Suppressor macrophage (primary cell): Measurements from ENCODE around the gene MT4.

Experiments
- DNase-seq, 4 experiments: peaks; one replicate each; pipeline ENCODE4 v3.0.0-alpha.2; 2020 to 2022

MT4 gene

GRCh38 chr16:56605475-56605874 is 40.6 kb downstream of the MT4 start:
- DNase-seq = no peak

DNA sequence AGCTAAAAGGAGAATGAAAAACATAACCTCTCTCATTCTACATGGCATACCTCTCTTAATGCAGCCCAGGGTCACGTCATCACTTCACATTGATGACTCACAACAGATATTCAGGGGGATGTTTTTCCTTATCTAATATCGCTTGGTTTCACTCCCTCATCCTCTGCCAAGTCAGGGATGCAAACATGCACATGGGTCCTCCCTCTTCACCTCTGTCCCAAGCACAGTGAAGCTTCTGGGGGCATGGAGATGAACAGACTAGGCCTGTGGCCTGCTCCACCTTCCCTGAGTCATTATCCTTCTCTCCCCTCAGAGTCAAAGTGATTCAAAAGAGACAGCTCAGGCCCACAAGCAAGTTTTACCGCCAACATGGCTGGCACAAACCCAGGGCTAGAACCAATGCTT is 41.2 kb downstream of the MT4 start:
- no peak for DNase-seq

DNA sequence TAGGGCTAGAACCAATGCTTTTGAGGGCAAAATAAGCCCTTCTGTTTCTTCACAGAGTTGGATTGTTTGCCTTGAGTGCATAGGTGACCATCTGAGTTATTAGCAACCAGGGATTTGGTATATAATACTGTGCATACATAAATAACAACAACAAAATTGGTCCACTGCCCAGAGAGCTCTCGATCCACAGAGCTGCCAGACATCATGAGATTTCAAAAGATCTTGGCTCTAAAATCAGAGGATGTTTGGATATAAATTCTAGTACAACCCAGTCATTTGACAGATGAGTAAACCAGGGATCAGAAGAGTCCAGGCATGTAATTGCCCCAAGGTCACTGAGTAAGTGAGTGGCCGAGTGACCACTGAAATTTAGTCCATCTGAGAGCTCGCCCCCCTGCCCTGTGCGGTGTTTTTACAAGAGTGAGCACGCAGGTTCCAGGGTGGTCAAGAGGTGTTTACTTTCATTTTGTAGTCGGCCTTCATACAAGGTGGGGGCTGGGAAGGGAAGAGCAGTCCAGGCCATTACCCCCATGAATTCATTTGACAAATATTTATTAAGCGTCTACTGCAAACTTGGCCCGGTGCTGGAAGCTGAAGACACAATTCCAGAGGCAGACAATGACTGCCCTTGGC is 41.7 kb downstream of the MT4 start:
- no peak for DNase-seq

GRCh38 chr16:56607109-56607618 is 42.3 kb downstream of the MT4 start:
- peak in 3 of 4 experiments; percentile 40 to 53 (median 49) for DNase-seq

DNA sequence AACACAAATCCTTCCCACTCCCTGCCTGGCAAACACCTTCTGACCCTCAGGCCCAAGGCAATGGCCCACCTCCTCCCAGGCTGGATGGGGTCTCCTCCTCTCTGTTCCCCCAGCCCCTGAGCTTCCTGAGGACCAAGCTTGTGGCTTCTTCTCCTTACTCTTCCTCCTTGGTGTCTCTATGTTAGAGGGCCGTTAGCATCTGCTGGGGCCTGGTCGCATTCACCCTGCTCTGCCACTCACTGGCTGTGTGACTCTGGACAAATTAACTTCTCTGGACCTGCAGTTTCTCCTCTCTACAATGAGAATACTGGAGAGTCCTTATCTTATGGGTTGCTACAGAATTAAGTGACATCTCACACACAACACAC is 42.8 kb downstream of the MT4 start:
- DNase-seq = no peak

DNA sequence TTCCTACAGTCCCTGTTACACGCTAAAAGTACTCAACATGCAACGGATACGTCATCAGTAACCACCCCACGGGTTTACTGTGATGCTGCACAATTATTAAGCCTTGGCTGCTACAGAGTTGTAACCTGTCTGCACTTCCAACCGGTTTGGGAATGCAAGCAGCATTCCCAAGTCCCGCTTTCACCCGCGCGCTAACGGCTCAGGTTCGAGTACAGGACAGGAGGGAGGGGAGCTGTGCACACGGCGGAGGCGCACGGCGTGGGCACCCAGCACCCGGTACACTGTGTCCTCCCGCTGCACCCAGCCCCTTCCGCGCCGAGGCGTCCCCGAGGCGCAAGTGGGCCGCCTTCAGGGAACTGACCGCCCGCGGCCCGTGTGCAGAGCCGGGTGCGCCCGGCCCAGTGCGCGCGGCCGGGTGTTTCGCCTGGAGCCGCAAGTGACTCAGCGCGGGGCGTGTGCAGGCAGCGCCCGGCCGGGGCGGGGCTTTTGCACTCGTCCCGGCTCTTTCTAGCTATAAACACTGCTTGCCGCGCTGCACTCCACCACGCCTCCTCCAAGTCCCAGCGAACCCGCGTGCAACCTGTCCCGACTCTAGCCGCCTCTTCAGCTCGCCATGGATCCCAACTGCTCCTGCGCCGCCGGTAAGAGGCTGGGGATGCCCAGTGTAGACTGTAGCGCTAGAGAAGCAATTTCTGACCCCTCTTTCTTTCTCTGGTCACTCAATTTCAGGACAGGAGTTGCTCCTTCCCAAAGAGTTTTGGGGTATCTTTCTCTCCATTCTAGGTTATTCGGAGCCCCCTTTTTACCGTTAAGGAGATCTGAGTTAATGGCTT is 43.4 kb downstream of the MT4 start, which contains the start of gene MT2A:
Gene MT2A (plus strand): TSS at position 542 of the 833 bp plus-strand sequence. CDS start 72 bp downstream, at position 614.
- peak; percentile 98 to 99 (median 98) for DNase-seq

DNA sequence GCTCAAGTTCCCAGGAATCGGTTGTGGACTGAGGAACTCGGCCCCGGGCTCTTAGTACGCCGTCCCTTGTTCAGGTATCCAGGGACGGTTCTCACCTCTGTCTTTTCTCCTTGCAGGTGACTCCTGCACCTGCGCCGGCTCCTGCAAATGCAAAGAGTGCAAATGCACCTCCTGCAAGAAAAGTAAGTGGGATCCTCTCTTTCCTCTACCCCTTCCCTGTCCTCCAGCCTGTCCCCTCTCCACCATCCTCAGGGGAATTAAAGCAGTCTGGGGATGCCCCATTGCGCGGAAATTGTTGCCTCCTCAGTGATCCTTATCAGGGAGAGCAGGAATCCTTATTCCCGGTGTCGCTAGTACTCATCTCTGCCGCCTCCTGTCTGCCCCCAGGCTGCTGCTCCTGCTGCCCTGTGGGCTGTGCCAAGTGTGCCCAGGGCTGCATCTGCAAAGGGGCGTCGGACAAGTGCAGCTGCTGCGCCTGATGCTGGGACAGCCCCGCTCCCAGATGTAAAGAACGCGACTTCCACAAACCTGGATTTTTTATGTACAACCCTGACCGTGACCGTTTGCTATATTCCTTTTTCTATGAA is 44.1 kb downstream of the MT4 start:
- peak in 1 of 4 experiments; percentile 16 for DNase-seq

- DNase-seq = peak; percentile 93 to 99 (median 96)
Observed at GRCh38 chr16:56609463-56609921, 44.6 kb downstream of the MT4 start.

- peak; percentile 90 to 96 (median 94) for DNase-seq
Observed at GRCh38 chr16:56610017-56610608, 45.2 kb downstream of the MT4 start.

GRCh38 chr16:56610609-56611111 is 45.8 kb downstream of the MT4 start:
- DNase-seq = no peak

DNA sequence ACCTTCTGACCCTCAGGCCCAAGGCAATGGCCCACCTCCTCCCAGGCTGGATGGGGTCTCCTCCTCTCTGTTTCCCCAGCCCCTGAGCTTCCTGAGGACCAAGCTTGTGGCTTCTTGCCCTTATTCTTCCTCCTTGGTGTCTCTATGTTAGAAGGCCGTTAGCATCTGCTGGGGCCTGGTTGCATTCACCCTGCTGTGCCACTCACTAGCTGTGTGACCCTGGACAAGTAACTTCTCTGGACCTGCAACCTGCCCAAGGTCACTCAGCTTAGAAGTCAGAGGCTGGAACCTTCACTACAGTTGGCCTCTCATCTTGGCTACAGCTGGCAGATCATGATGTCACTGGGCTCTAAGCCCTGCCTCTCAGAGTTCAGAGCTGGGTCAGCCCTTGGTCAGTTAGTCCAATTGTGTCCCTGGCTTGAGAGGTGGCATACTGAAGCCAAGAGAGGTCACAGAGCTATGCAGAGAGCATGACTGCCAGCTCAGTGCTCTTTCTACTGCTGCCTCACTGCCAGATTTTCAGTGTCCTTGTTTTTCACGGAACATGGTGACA is 46.5 kb downstream of the MT4 start:
- peak in 2 of 4 experiments; percentile 37 to 59 for DNase-seq

DNA sequence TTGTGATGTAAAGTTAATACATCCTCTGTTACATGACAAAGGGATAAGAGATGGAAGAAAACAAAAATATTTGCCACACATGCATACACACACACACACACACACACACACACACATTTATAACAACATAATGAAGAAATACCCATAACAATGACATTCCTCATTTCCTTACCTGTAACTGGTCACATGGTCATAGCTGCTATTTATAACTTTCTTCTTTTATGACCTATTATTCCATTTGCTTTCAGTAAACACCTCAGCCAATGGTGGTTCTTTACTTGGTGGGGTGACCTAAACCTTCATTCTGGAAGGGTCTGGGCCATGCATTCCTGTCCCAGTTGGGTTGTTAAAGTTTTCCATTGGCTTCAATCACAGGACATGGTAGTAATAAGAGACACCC is 48.8 kb downstream of the MT4 start:
- no peak for DNase-seq

GRCh38 chr16:56614549-56614991 is 49.7 kb downstream of the MT4 start:
- no peak for DNase-seq

DNA sequence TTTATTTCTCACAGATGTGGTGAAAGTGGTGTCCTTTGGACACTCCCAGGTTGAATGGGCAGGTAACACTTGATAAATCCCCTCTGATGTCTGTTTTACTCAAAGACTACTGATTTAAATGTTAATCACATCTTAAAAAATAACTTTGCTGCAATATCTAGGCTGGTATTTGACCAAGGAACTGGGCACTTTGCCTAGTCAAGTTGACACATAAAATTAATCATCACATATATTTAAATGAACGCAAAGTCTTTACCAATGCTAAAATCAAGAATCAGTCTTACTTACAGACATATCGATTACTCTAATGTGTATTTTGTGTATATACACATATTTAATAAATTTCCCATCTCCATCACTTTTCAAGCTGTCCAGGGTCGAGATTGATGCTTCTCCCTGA is 50.5 kb downstream of the MT4 start:
- no peak for DNase-seq

DNA sequence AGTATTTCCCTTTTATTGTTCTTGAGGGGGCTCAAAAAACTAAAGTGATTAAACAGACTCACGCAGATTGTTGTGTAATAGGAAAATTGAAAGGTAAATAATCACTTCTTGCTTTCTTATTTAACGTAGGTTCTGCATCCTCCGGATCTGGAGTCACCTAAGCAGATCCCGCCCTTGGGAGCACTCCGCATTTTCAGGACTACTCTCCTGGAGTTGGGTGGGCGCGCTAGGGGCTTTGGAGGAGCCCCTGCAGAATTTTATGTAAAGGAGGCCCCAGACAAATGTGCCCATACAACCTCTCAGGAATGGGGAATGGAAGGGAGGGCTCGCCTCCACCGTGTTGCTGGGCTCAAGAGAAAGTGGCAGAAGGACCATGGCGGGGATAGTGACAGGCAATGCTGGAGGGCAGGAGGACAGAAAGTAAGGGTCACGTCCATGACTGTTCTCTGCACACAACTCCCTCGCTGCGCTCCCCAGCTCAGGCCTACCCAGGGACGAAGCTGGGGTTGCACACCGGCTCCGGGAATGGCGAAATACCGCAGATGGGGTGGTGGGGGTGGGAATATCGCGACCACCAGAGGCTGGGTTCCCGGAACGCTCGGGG is 51.8 kb downstream of the MT4 start:
- DNase-seq = no peak

DNA sequence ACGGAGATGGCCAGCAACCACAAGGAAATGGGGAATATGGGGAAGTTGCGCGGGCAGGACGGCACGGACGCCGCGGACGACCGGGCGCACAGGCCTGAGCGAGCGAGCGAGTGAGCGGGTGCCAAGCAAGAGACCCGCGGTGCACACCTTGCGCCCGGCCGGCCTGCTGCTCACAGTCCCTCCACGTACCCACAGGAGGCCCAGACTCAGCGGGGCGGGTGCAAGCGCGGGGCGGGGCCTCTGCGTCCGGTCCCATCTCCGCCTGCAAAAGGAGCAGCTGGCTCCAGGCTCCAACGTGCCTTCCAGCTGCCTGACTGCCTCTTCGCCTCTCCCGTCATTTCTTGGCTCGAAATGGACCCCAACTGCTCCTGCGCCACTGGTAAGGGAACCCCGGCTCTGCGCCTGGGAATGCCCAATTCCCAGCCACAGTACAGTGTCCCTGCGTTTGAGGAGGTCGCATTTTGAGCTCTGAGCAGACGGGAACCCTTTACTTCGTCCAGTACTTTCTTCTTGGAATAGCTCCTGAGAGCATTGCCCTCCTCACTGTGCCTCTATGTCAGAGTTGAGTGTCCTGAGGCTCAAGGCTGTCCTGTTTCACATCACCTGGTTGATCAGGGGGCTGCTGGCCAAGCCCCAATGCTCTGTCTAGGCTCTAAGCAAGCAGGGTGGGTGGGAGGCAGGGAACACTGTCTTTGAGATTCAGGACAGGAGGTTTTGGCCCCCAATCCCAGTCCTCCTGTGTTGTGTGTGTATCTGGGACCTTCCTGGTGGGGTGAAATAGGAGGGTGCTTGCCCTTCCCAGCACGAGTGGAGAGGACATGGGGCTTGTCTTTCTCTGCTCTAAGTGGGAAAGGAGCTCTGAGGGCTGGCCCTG is 52.6 kb downstream of the MT4 start:
- DNase-seq = peak in 3 of 4 experiments; percentile 34 to 55 (median 53)

- DNase-seq = no peak
Observed at GRCh38 chr16:56618138-56618537, 53.3 kb downstream of the MT4 start.
